ENCODE data around the gene SPTAN1.

- no peak for TF ChIP-seq CTCF (IDR thresholded peaks at IDR 0.05; ENCODE audit: poor library complexity, severe bottlenecking)
- no peak for TF ChIP-seq REST (IDR thresholded peaks at IDR 0.05; ENCODE audit: borderline replicate concordance)
- no peak for TF ChIP-seq EP300 (conservative IDR thresholded peaks at IDR 0.05; ENCODE audit: poor library complexity, severe bottlenecking)
These were observed 30.4 kb upstream of the SPTAN1 start for GRCh38 chr9:128521956-128522355.
